Sigmoid colon (tissue), 7 donors: ENCODE data around the gene KDM7A. TPM values are rescaled to one million over a fixed set of nuclear protein-coding genes. Genes with fewer than 3 reads are reported as not detected.

ENCODE experiments used
- DNase-seq: peaks from one replicate; pipeline ENCODE4 v3.0.0-alpha.2; 2019
- H3K27ac ChIP-seq, 4 donors: fragments of 200-600 bp; sonication (generic); one replicate each; pipeline ENCODE4 v1.5.1; 2016 to 2019; ENCODE audit warnings: mild to moderate bottlenecking in 1 of 4
- H3K27me3 ChIP-seq, 3 donors: fragments of 200-600 bp; sonication (generic); one replicate each; pipeline ENCODE4 v1.5.1; 2019; ENCODE audit warnings: mild to moderate bottlenecking in 1 of 3
- H3K36me3 ChIP-seq, 4 donors: fragments of 200-600 bp; sonication (generic); one replicate each; pipeline ENCODE4 v1.5.1; 2016 to 2019
- H3K4me1 ChIP-seq, 4 donors: fragments of 200-600 bp; sonication (generic); one replicate each; pipeline ENCODE4 v1.5.1; 2017 to 2019
- H3K4me3 ChIP-seq, 4 donors: fragments of 200-600 bp; sonication (generic); one replicate each; pipeline ENCODE4 v1.5.1; 2017 to 2019; ENCODE audit warnings: mild to moderate bottlenecking in 2 of 4, moderate library complexity in 1 of 4
- H3K9me3 ChIP-seq, 4 donors: fragments of 200-600 bp in 3 of 4; sonication (generic) in 3 of 4; one replicate each; pipeline versions ENCODE4 v1.5.1 to v1.6.1; 2013 to 2019
- EP300 ChIP-seq, 4 donors: sonication (generic); formaldehyde crosslinking; IDR thresholded peaks; one replicate each; pipeline ENCODE4 v1.6.1; 2017; ENCODE audit warnings: antibody characterized with exemption in 4 of 4
- POLR2A ChIP-seq, 2 donors: fragments of 450-650 bp; IDR thresholded peaks; one replicate each; pipeline ENCODE4 v1.6.1; 2016; ENCODE audit warnings: antibody characterized with exemption in 2 of 2, mild to moderate bottlenecking in 2 of 2, moderate library complexity in 2 of 2
- POLR2AphosphoS5 ChIP-seq, 4 donors: sonication (generic); formaldehyde crosslinking; IDR thresholded peaks; one replicate each; pipeline ENCODE4 v1.6.1; 2017; ENCODE audit warnings: antibody characterized with exemption in 4 of 4
- WGBS, 2 donors: extraction: QIAGEN DNeasy Blood & Tissue Kit; methylation state at CpG; one replicate each; pipeline ENCODE4 v1.1.7; 2013; 5-methylcytosine and 5-hydroxymethylcytosine counted together
- intact Hi-C: fragments of 100-400 bp; cut with DNase I; formaldehyde crosslinking; loops from one replicate; pipeline ENCODE4 v1.15.1; 2023
- polyA plus RNA-seq, 3 donors: library from polyadenylated mRNA; stranded (reverse); fragments of 200-250 nt; gene quantifications; one replicate each; pipeline ENCODE4 v1.2.3, GENCODE V29; 2013
- total RNA-seq, 4 donors: library from RNA; depleted of rRNA; stranded (reverse); fragments of >200 nt; gene quantifications; one replicate each; pipeline ENCODE4 v1.1.0, GENCODE V29; 2016
- TF ChIP-seq, protein P1 (sequence below), 4 experiments: fragments of 450-650 bp in 3 of 4; fragments of 200-600 bp in 1 of 4; IDR thresholded peaks; one replicate each; pipeline ENCODE4 v1.5.1; 2016 to 2019; ENCODE audit warnings: antibody characterized with exemption in 4 of 4, mild to moderate bottlenecking in 3 of 4, moderate library complexity in 2 of 4
- donor health status: healthy with polysubstance abuse.
- donor health status: Bipolar disorder and iron deficiency.
- donor health status: healthy.

Gene KDM7A
- total and polyA plus RNA-seq, 7 donors: 8.4 to 31.6 (median 17.0) TPM

DNA sequence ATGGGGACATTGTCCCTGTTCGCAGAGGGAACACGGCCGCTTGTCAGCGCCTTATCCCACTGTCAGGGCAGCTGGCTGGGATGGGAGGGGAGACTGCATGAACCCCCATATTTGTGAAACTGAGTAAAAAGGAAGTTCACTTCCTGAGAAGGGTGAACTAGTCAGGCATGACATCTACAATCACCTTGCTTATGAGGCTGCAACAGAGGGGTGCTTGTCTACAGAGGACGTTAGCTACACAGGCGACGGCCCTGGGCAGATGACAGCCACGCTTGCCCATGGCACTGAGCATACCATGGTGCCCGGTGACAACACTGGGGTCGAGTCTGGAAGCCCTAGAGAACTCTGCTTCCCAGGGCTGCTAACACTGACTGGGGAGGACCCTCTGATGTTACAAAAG lies 46.0 kb upstream of the KDM7A start:
- Histone ChIP-seq H3K4me1 (no peaks in the 10 kb centered on the region), H3K27ac (no peak overlapping the region), H3K27me3 (no peaks in the 10 kb centered on the region), H3K36me3 (no peaks in the 10 kb centered on the region), H3K9me3 (no peaks in the 10 kb centered on the region), H3K4me3 (no peak overlapping the region)
- 76 to 90% methylated on average over 10 of the region's 10 CpGs for WGBS, 2 donors
- DNase-seq: no peak
- intact Hi-C loops: no loop called here
- TF ChIP-seq, protein P1, sequence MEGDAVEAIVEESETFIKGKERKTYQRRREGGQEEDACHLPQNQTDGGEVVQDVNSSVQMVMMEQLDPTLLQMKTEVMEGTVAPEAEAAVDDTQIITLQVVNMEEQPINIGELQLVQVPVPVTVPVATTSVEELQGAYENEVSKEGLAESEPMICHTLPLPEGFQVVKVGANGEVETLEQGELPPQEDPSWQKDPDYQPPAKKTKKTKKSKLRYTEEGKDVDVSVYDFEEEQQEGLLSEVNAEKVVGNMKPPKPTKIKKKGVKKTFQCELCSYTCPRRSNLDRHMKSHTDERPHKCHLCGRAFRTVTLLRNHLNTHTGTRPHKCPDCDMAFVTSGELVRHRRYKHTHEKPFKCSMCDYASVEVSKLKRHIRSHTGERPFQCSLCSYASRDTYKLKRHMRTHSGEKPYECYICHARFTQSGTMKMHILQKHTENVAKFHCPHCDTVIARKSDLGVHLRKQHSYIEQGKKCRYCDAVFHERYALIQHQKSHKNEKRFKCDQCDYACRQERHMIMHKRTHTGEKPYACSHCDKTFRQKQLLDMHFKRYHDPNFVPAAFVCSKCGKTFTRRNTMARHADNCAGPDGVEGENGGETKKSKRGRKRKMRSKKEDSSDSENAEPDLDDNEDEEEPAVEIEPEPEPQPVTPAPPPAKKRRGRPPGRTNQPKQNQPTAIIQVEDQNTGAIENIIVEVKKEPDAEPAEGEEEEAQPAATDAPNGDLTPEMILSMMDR (IDR thresholded peaks at IDR 0.05): no peak
- TF ChIP-seq POLR2A (IDR thresholded peaks at IDR 0.05) (no peak), EP300 (IDR thresholded peaks at IDR 0.05) (no peak), POLR2AphosphoS5 (IDR thresholded peaks at IDR 0.05) (no peak)

DNA sequence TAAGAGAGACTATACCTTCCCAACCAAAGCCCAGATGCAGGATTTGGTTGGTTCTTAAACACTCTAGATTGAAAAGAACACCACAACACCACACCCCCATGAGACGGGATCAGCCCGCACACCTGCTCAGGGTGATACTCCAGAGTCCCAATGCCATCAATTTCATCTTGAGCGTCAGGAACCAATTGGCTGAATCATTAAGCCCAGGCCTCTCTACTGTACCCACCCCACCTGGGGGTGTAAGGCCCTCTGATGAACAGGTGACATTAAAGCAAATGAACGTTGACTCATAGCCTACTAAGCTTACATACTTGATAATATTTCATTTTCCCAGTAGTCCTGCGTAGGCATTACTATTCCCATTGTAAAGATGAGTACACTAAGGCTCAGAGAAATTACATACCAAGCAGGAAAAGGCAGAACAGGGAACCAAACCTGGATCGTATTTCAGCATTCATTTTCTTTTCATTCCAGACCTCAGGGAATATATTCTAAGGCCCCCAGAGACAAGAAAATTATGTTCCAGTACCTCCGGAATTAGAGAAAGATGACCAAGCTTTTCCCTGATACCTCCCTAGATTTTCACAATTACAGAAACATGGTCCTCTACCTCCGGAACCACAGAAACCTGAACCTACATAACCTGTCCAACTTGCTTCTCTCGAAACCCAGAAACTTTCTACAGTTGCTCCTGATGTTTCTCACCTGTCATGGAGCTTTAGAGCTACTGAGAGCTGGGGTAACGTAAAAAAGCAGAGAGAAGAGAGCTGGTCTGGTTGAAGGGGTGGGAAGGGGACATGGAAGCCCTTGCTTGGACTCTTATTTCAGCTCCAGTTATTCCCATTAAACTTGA lies 43.1 kb upstream of the KDM7A start:
- no peak overlapping the region for H3K27ac ChIP-seq
- no peaks in the 10 kb centered on the region for H3K27me3 ChIP-seq
- peaks cover 0 to 2% (median 0%) of the 10 kb centered on the region in 4 donors for H3K9me3 ChIP-seq
- H3K36me3 ChIP-seq: no peaks in the 10 kb centered on the region
- TF ChIP-seq POLR2AphosphoS5 (IDR thresholded peaks at IDR 0.05) (no peak), POLR2A (IDR thresholded peaks at IDR 0.05) (no peak), EP300 (IDR thresholded peaks at IDR 0.05) (no peak)
- TF ChIP-seq, protein P1 (IDR thresholded peaks at IDR 0.05): no peak
- 89 to 91% methylated on average over 10 of the region's 10 CpGs for WGBS, 2 donors
- no peaks in the 10 kb centered on the region for H3K4me1 ChIP-seq
- intact Hi-C loops: no loop called here
- no peak for DNase-seq
- no peak overlapping the region for H3K4me3 ChIP-seq

DNA sequence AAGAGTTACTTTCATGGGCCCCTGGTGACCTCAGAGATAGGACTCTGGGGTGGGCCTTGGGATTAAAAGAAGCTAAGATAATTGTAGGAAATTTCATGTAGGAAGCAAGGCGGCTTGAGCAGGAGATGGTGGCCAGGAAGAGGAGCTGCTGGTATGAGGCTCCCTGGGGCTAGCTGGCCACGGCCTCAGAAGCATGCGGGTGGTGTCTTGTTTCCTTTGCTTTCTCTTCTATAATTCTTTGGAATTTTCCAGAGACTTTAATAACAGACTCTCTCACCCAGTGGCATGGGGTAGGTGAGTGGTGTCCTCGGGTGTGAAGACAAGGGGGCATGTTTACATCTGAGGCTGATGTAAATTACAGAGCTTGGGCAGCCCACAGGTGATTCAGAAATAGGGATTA lies 41.9 kb upstream of the KDM7A start:
- TF ChIP-seq POLR2AphosphoS5 (IDR thresholded peaks at IDR 0.05) (no peak), EP300 (IDR thresholded peaks at IDR 0.05) (no peak), POLR2A (IDR thresholded peaks at IDR 0.05) (no peak)
- TF ChIP-seq, protein P1 (IDR thresholded peaks at IDR 0.05): no peak
- 94 to 96% methylated on average over 4 of the region's 4 CpGs for WGBS, 2 donors
- intact Hi-C loops: no loop called here
- no peaks in the 10 kb centered on the region for H3K27me3 ChIP-seq
- H3K4me3 ChIP-seq: no peak overlapping the region
- H3K27ac ChIP-seq: no peak overlapping the region
- H3K36me3 ChIP-seq: no peaks in the 10 kb centered on the region
- H3K4me1 ChIP-seq: peaks cover 0 to 7% (median 0%) of the 10 kb centered on the region in 4 donors
- DNase-seq: no peak
- H3K9me3 ChIP-seq: peaks cover 0 to 2% (median 0%) of the 10 kb centered on the region in 4 donors

DNA sequence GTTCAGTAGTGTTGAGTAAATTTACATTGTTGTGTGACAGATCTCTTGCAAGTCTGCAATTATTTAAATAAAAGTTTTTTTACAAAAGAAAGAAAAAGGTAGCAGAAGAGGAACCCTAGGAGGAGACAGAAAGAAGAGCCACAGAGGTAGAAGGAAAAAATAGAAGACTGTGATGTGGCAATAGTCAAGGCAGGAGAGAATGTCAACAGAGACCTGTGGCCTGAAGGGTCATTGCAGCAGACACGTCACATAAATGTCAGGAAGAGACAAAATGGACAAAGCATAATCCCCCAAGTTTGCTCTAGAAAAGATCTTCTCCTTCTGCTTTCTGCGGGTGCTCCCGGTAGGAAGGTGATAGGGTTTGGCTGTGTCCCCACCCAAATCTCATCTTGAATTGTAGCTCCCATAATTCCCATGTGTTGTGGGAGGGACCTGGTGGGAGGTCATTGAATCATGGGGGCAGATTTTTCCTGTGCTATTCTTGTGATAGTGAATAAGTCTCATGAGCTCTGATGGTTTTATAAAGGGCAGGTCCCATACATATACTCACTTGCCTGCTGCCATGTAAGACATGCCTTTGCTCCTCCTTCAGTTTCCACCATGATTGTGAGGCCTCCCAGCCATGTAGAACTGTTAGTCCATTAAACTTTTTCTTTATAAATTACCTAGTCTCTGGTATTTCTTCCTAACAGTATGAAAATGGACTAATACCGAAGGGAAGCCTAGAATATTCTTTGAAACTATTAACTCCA lies 41.1 kb upstream of the KDM7A start:
- H3K27me3 ChIP-seq: no peaks in the 10 kb centered on the region
- intact Hi-C loops: no loop called here
- peaks cover 0 to 2% (median 0%) of the 10 kb centered on the region in 4 donors for H3K9me3 ChIP-seq
- no peak for DNase-seq
- TF ChIP-seq POLR2A (IDR thresholded peaks at IDR 0.05) (no peak), POLR2AphosphoS5 (IDR thresholded peaks at IDR 0.05) (no peak), EP300 (IDR thresholded peaks at IDR 0.05) (no peak)
- TF ChIP-seq, protein P1 (IDR thresholded peaks at IDR 0.05): no peak
- peaks cover 0 to 8% (median 0%) of the 10 kb centered on the region in 4 donors for H3K4me1 ChIP-seq
- 96 to 99% methylated on average over 4 of the region's 4 CpGs for WGBS, 2 donors
- no peaks in the 10 kb centered on the region for H3K36me3 ChIP-seq
- no peak overlapping the region for H3K27ac ChIP-seq
- no peak overlapping the region for H3K4me3 ChIP-seq
